ENCODE measurements around the gene CCNY.

The CCNY gene

DNA sequence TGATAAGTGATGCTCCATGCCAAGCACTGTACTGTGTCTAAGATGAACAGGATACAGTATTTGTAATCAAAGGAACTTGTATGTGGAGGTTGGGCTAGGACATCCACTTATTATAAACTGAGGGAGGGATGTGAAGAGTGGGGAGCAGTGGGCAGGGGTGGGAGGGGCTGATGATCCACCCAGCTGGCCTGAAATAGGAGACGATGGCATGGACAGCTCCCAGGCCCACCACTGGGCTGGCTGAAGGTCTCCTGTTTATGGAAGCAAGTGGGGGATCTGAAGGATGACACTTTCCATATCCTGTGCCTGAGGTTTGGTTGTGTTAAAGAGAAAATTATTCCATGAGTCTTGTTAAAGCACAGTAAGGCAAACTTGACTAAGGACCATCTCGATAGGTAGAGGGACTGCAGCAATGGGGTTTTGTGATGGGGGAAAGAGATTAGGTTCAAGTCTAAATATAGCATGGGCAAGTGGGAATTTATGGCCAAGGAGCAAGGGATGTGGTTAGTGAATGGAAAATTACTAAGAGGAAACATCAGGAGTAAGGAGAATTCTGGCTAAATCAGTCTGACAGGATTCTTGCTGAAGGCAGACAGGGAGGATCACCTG, 124.6 kb downstream of the CCNY start:
- DNase-seq, result no peak

- no peak for DNase-seq
Measured at GRCh38 chr10:35462491-35462934, 126.2 kb downstream of the CCNY start.

DNA sequence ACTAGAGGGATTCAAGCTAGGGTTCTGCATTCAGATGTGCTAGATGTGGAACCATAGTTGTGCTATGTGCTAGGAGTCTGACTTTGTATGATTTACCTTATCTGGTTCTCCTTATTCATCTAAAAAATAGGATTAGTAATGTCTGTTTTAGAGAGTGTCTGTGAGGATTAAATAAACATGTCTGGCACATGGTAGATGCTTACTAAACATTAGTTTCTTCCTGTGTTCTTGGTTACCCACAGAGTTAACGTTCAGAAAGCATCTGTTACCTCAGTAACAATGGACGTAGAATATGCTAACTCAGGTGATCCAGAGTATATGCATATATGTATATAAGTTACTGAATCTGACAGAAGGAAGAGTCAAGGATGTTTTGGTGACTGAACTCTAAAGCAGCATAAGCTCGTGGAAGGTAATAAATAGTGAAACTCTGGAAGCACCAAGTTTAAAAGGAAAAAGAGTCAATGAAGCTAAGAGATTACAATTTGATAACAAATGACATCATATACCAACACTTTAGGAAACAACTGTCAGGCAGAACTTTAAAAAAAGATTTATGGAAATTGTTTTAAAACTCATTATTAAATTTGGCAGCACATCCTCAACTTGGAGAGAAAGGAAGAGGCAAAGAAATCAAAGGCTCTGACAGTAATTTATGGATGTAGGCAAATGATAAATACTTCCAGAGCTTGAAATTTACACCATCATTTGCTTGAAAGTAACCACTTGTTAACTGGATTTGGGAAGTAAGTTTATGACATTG, 127.0 kb downstream of the CCNY start:
- no peak for DNase-seq

- no peak for DNase-seq
Measured at GRCh38 chr10:35463878-35464277, 127.6 kb downstream of the CCNY start.

DNA sequence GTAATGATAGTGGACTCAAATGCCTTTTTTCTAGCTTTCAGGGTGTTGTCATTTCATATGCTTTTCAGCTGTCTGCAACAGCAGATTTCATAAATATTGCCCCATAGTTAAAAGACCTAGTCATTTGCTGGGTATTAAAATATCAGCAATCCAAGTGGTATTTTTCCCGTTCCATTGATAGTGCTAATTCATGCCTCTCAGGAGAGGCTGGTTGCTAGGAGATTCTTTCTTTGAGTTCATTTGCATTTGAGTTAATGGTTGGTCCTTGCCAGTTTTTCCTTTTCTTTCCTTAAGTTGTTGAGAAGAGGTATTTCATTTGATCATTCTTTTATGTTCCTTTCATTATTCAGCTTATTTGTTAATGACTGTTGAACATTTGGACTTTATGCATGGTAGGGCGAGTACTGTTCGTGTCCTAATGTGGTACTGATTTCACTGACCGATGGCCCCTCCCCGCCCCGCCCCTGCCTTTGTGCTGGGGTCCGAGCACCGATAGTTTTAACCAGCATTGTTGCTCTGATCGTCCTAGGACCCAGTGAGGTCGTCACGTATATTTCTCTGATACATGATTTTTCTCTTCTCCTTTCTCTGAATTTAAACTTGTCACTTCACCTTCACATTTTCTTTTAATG, 128.6 kb downstream of the CCNY start:
- DNase-seq, result no peak

DNA sequence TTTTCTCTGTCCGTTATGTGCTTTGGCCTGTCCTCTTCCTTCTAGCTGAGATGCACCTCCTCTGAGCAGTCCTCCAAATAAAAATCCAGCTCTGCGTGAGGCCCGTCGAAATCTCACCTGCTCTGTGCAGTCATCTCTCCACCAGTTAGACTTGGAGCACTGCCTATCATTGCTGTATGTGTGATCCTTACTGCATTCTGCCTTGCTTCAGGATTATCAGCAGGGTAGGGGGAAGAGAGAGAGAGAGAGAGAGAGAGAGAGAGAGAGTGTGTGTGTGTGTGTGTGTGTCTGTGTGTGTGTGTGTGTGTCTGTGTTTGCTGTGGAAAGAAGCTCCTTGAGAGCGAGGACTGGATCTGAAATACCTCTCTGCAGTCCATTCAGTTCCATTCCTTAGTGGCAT, 129.4 kb downstream of the CCNY start:
- no peak for DNase-seq

DNA sequence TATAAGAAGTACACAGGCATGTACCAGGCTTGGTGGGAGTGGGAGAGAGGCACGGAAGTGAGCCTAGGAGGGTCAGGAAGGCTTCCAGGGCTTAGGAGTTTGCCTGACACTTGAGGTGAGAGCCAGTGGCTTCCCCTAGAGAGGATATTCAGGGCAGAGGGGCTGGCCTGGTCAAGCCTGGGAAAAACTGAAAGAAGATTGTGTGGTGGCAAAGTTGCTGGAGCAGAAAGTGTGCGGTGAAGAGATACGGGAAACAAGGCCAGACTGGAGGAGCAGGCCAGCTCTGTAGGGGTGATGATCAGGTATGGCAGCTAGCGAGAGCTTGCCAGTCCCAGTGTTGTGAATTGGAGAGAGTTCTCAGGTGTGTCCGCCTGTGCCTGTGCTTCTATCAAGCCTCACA, 129.9 kb downstream of the CCNY start:
- DNase-seq, result no peak

DNA sequence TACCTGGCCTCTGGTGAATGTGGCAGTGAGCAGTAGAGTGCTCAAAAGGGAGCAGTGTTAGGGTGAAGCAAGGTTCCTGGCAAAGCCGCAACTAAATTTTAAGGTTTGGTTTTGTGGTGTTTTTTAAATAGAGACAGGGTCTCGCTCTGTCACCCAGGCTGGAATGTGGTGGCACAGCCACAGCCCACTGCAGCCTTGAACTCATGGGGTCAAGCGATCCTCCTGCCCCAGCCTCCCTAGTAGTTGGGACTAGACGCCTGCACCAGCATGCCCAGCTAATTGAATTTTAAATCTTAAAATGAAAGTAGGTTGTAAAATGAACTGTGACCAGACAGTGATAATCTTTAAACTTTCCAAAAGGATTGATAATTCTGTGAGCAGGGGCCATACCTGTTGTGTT, 130.4 kb downstream of the CCNY start:
- DNase-seq, result no peak

DNA sequence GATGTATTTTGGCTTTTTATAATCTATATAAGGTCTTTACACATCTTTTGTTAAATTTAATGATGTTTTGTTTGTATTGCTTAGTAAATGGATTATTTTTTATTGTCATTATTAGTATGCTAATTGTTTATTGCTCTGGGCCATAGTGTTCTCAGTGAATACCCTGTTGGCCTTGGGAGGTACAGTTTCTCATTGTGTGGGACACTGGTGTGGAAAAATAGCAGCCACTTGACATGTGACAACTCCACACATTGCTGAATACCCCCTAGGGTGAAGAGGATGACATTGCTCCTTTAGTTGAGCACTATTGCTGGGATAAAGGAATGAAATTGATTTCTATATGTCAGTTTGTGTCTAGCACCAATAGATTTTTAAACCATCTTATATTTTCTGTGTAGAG, 130.9 kb downstream of the CCNY start:
- DNase-seq, result no peak

DNA sequence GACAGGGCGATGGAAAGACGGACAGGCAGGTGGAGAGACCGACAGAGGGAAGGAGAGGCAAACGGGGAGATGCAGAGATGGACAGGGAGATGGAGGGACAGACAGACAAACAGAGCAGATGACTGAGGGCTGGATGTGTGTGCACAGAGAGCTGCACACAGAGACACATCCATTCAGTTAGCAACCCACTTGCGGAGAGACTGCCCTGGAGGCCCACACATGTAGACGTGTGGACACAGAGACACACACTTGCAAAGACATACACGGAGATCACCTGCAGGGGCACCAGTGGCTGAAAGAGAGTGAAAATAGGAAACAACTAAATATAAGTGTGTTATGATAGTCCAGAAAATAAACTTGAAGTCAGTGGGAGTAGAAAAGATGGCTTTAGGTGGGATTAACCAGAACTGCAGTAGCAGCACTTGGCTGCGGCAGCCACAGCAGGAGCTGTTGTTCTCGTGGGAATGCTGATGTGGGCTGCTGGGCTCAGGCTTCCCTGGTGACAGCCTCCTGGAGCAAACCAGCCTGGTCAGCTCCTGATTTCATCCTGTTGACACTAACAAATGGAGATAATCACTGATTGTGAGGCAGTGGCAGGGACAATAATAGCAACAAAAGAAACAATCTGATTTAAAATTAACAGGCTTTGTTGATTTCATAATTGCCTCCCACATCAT, 134.1 kb downstream of the CCNY start:
- no peak for DNase-seq

DNA sequence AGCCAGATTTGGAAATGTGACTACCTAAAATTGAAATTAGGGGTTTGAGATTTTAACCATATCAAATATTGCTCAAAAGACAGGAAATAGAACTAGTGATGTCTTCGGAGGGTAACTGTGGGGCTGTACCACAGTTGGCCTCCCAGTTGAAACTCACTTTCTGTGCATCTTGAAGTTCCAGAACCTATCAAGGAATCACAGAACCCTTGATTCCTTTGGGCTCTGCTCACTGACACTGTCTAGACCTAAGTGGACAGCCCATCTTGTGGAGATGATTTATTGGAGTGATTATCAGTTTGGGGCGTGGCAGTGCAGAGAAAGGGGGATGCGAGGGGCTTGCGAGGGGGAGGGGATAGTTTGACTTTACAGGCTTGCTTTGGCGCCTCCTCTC, 134.6 kb downstream of the CCNY start:
- no peak for DNase-seq

DNA sequence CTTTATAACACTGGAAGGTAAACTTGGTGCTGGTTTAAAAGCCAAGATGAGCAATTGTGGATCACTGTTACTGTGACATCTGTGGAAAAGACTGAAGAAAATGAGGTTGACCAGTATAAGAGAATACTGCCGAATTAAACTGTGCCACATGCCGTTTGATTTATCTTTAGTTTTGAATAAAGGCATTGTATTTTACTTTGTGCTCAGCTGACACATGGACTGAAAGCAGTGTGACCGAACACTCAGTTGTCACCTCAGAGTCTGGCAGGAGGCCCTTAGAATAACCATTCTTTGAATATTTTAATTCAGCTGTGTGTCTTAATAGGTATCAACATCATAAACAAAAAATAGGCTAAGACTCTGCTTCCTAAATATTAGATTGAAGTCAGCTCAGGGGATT, 135.1 kb downstream of the CCNY start:
- no peak for DNase-seq

DNA sequence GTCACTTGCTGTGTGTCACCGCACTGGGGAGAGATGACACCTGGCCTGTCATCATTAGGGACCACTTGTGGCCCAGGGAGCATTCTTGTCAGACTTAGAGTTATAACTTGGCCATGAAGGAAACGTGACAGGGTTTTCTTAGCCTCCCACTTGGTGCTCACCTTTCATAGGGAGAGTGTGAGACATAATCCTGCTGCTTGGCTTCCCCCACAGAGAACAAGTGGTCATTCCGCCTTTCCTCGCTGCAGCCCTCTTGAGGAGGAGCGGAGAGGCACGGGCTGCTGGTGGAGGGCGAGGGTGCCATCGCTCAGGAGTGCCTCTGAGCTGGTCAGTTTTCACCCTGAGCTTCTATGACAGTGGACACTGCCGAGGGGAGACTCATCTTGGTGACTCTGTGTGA, 143.8 kb downstream of the CCNY start:
- DNase-seq, result no peak

- DNase-seq, result no peak
Measured at GRCh38 chr10:35481413-35481812, 145.1 kb downstream of the CCNY start.

GRCh38 chr10:35486297-35486990, 150.1 kb downstream of the CCNY start:
- DNase-seq, result no peak

GRCh38 chr10:35487336-35488034, 151.2 kb downstream of the CCNY start:
- DNase-seq, result no peak

GRCh38 chr10:35488228-35488627, 151.9 kb downstream of the CCNY start:
- no peak for DNase-seq

DNA sequence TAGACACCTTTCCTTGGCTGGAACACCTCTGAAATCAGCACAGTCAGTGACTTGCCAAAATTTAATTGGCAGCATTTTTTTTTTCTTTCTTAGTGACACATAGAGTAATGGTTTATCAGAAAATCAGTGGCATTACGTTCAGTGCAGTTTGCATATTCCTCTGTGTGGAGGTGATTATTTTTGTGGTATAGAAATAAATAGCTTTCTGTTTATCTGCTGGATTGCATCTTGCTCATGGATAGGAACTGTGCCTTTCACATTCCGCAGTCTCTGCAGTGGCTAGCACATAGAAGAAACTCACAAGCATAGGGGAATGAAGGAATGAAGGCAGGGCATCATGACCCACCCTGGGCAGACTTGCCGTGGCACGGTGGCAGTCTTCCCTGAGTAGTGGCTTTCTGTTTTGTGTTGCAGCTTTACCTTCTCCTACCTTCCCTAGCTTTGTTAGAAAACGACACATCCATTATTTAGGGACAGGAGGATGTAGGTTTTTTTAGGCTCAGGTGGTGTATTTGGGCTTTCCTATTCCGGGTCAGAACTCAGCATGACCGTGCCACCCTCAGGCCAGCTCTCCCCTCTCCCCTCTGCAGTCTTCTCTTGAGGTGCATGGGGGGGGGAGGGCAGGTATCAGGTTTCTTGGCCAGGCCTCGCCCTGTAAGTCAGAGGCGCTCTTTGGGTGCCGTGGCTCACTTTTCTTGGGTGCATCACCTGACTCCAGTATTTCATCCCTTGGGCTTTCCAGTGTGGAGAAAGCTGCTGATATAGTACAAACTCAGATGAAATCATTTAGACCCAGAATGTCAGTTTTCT, 156.3 kb downstream of the CCNY start:
- no peak for DNase-seq

DNA sequence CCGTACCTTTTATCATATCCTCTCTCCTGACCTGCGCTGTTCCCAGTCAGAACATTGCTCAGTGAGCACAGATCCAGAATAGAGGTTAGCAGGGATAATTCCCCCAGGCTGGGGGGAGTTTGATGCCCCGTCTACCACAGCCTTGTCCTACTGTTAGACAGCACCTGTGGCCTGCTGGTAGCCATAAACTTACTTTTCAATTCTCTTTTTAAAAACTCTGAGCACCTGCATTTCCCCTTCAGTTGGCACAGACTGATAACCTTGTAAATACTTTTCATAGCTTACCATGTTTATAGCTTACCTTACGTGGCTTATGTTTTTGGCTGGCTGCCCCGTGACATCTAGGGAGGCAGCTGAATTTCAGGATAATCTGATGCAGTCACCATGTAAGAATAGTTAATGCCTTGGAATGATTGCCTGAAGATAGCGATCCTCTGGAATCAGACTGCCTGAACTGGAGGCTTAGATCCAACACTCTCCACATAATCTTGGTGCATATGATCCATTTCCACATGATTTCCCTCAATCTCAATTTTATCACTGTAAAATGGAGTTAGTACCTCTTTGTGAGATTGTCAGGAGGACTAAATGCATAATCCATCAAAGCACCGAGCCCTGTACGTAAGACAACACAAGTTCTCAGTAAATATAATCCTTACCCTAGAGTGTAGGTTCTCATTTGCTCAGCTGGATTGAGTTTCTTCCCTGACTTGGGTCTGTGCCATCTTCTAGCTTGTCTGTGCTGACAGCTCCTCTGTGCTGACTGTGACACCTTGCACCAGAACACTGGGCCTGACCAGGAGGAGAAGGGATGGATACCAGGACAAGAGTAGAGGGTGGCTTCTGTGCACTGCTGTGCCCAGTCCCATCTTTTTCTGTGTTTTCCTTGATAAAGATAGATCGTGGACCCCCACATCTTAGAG, 157.1 kb downstream of the CCNY start:
- DNase-seq, result no peak

DNA sequence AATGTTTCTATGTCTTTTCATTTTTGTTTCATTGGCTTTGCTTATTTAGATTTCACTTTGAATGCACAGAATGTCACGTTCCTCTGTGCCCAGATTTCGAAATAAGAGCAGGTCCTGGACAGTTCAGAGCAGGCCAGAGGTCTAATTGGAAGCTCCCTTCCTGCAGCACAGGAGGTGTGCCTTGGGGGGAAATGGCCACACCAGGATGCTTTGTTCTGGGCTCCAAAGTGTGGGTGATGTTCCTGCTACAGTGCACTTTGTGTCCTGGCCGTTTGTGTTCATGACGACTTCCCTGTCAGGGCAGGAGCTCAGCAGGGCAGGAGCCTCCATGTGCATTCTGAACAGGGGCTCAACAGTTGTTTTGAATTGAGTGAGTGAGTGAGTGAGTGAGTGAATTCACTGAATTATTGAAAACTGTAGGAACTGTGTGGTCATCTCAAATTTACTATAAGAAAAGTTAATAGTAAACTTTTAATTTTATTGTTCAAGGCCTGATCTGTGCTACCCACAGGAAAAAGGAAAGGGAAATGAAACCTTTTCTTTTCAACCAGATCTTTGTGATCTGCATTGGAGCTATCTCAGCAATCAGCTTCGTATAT, 159.3 kb downstream of the CCNY start:
- no peak for DNase-seq
